Testis (tissue), 2 donors: Measurements from ENCODE around the gene SOX6.

ENCODE experiments used
- POLR2A ChIP-seq: fragments of 450-650 bp; IDR thresholded peaks from one replicate; pipeline ENCODE4 v1.6.1; 2017; ENCODE audit warnings: antibody characterized with exemption, mild to moderate bottlenecking, moderate library complexity
- TF ChIP-seq, protein P1 (sequence below), 3 experiments: fragments of 450-650 bp in 2 of 3; fragments of 200-600 bp in 1 of 3; sonication (generic) in 1 of 3; IDR thresholded peaks; one replicate each; pipeline ENCODE4 v1.5.1; 2016 to 2019; ENCODE audit warnings: antibody characterized with exemption in 3 of 3, mild to moderate bottlenecking in 2 of 3, moderate library complexity in 1 of 3

DNA sequence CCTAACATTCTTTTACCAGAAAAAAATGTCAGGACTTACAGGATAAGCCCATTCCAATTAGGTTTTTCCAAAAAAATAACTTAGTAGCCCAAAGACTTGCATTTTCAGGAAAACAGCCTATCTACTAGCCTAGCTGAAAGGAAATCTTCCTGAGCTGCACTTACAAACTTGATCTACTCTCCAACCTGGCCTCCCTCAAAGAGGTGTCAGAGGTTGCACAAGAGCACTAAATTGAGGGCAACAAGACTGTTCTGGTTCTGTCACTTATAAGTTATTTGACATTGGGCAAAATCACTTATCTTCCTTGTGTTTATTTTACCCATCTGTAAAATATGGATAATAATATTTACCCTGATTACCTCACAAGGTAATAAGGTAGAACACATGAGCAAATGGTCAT is 7.9 kb upstream of the SOX6 start:
- TF ChIP-seq, protein P1, sequence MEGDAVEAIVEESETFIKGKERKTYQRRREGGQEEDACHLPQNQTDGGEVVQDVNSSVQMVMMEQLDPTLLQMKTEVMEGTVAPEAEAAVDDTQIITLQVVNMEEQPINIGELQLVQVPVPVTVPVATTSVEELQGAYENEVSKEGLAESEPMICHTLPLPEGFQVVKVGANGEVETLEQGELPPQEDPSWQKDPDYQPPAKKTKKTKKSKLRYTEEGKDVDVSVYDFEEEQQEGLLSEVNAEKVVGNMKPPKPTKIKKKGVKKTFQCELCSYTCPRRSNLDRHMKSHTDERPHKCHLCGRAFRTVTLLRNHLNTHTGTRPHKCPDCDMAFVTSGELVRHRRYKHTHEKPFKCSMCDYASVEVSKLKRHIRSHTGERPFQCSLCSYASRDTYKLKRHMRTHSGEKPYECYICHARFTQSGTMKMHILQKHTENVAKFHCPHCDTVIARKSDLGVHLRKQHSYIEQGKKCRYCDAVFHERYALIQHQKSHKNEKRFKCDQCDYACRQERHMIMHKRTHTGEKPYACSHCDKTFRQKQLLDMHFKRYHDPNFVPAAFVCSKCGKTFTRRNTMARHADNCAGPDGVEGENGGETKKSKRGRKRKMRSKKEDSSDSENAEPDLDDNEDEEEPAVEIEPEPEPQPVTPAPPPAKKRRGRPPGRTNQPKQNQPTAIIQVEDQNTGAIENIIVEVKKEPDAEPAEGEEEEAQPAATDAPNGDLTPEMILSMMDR (IDR thresholded peaks at IDR 0.05) = no peak
- no peak for TF ChIP-seq POLR2A
